ENCODE data around the gene FOLR1. TPM values are rescaled to one million over a fixed set of nuclear protein-coding genes. Genes with fewer than 3 reads are reported as not detected.

The FOLR1 gene
- total RNA-seq, 1 experiment from 2014 or later: not detected

DNA sequence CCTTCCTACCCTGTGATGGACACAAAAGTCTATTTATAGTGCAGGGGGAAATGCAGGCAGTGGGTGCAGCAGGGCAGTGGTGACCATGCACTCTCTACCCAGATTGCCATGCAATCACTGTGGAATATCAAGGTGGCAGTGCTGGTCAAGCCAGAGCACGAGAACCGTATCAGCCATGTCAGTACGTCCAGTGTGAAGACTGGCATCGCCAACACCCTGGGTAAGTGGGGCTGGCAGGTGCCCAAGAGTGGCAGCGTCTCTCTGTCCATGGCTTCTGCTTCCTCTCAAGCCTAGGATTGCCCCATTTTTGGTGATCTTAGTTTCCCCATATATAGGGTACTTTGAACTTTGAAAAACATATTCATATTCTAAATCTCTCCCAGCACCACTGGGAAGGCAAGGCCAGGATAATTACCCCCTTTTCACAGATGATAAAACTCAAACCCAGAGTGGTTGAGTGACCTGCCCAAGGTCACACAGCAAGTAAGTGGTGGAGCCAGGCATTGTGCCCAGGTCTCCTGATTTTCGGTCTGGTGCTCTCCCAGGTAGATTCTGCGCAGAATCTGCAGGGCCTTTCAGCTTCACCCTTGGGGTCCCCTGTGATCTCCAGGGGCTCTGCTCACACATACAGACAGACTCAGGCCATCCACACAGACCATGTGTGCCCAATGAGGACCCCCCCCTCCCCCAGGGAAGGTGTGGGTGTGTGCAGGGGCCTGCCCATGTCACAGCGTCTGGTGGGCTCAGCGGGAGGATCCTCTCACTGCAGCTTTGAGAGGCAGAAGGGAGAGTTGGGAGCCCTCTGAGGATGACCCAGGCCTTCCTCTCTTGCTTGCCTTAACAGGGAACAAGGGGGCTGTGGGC lies 39.7 kb downstream of the FOLR1 start:
- CTCF ChIA-PET: no interaction called here
- intact Hi-C loops (cut with micrococcal nuclease; ENCODE audit: unreplicated experiment): no loop called here
- Histone ChIP-seq H3K27me3 (replicated peaks; ENCODE audit: insufficient read depth, low read depth, low read length, poor library complexity) (no peaks in the 10 kb centered on the region), H3K4me3 (ENCODE audit: low read depth, low read length, poor library complexity, severe bottlenecking) (no peak overlapping the region), H3K27ac (ENCODE audit: low read depth, low read length, poor library complexity, severe bottlenecking) (no peak overlapping the region), H3K9me3 (ENCODE audit: low read depth, low read length, poor library complexity, severe bottlenecking) (no peaks in the 10 kb centered on the region), H3K4me1 (ENCODE audit: insufficient read depth, low read length, poor library complexity, severe bottlenecking) (no peaks in the 10 kb centered on the region), H3K36me3 (ENCODE audit: insufficient read depth, low read length, poor library complexity, severe bottlenecking) (peaks cover 55% of the 10 kb centered on the region)
- POLR2A ChIA-PET (ENCODE audit: low non-redundant PET): no interaction called here
- TF ChIP-seq EZH2 (IDR thresholded peaks at IDR 0.05; ENCODE audit: borderline replicate concordance, low read depth, low read length, poor library complexity, severe bottlenecking): no peak
- no peak for TF ChIP-seq CTCF (conservative IDR thresholded peaks at IDR 0.05; ENCODE audit: low read depth, low read length)
- DNase-seq (ENCODE audit: low spot score): no peak
- BruUV-seq (replicated peaks): no TSS peak

GRCh38 chr11:72232260-72233055 lies 40.5 kb downstream of the FOLR1 start:
- Histone ChIP-seq H3K36me3 (ENCODE audit: insufficient read depth, low read length, poor library complexity, severe bottlenecking) (peaks cover 59% of the 10 kb centered on the region), H3K27me3 (replicated peaks; ENCODE audit: insufficient read depth, low read depth, low read length, poor library complexity) (no peaks in the 10 kb centered on the region), H3K4me3 (ENCODE audit: low read depth, low read length, poor library complexity, severe bottlenecking) (no peak overlapping the region), H3K4me1 (ENCODE audit: insufficient read depth, low read length, poor library complexity, severe bottlenecking) (no peaks in the 10 kb centered on the region), H3K9me3 (ENCODE audit: low read depth, low read length, poor library complexity, severe bottlenecking) (no peaks in the 10 kb centered on the region), H3K27ac (ENCODE audit: low read depth, low read length, poor library complexity, severe bottlenecking) (no peak overlapping the region)
- POLR2A ChIA-PET (ENCODE audit: low non-redundant PET): no interaction called here
- no TSS peak for BruUV-seq (replicated peaks)
- TF ChIP-seq CTCF (conservative IDR thresholded peaks at IDR 0.05; ENCODE audit: low read depth, low read length) (no peak), EZH2 (IDR thresholded peaks at IDR 0.05; ENCODE audit: borderline replicate concordance, low read depth, low read length, poor library complexity, severe bottlenecking) (no peak)
- DNase-seq (ENCODE audit: low spot score): no peak
- intact Hi-C loops (cut with micrococcal nuclease; ENCODE audit: unreplicated experiment): no loop called here
- CTCF ChIA-PET: no interaction called here

GRCh38 chr11:72233056-72233772 lies 41.3 kb downstream of the FOLR1 start:
- H3K9me3 ChIP-seq (ENCODE audit: low read depth, low read length, poor library complexity, severe bottlenecking): no peaks in the 10 kb centered on the region
- H3K4me3 ChIP-seq (ENCODE audit: low read depth, low read length, poor library complexity, severe bottlenecking): no peak overlapping the region
- H3K27me3 ChIP-seq (replicated peaks; ENCODE audit: insufficient read depth, low read depth, low read length, poor library complexity): no peaks in the 10 kb centered on the region
- ChIA-PET POLR2A (ENCODE audit: low non-redundant PET) (no interaction called here), CTCF (no interaction called here)
- intact Hi-C loops (cut with micrococcal nuclease; ENCODE audit: unreplicated experiment): no loop called here
- no peak overlapping the region for H3K27ac ChIP-seq (ENCODE audit: low read depth, low read length, poor library complexity, severe bottlenecking)
- no peak for DNase-seq (ENCODE audit: low spot score)
- no TSS peak for BruUV-seq (replicated peaks)
- TF ChIP-seq EZH2 (IDR thresholded peaks at IDR 0.05; ENCODE audit: borderline replicate concordance, low read depth, low read length, poor library complexity, severe bottlenecking) (no peak), CTCF (conservative IDR thresholded peaks at IDR 0.05; ENCODE audit: low read depth, low read length) (no peak)
- H3K4me1 ChIP-seq (ENCODE audit: insufficient read depth, low read length, poor library complexity, severe bottlenecking): no peaks in the 10 kb centered on the region
- peaks cover 57% of the 10 kb centered on the region for H3K36me3 ChIP-seq (ENCODE audit: insufficient read depth, low read length, poor library complexity, severe bottlenecking)

Measured in A673 (cell line).